GM21717 (cell line): ENCODE results near the gene PACC1.
A peak's percentile ranks its signal among the peaks of the same experiment; 100 is the strongest.
"Not testable (repeated sequence)": the region's sequence is repeated elsewhere in the genome, so short reads cannot be mapped to it uniquely, and the experiment has no call there.

Experiments
- ATAC-seq: cut with Tn5 transposase; IDR thresholded peaks from one replicate; pipeline ENCODE4 v1.9.1; 2021; ENCODE audit warnings: mild to moderate bottlenecking, moderate library complexity; ENCODE audit not compliant: unreplicated experiment

PACC1 gene

DNA sequence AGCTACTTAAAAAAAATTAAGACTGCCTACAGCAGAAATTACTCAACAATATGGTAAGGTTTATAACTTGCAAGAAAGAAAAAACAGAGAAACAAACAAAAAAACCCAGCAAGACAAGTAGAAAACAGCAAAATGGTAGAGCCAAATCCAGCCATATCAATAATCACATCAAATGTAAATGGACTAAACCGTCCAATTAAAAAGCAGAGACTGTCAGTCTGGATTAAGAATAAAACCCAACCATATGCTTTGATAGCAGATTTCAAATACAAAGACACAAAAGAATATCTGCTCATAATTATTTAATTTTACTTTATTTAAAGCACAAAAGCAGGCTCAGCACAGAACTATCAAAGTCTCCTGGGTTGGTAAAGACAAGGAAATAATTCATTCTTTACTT lies 17.5 kb downstream of the PACC1 start:
- no peak for ATAC-seq

DNA sequence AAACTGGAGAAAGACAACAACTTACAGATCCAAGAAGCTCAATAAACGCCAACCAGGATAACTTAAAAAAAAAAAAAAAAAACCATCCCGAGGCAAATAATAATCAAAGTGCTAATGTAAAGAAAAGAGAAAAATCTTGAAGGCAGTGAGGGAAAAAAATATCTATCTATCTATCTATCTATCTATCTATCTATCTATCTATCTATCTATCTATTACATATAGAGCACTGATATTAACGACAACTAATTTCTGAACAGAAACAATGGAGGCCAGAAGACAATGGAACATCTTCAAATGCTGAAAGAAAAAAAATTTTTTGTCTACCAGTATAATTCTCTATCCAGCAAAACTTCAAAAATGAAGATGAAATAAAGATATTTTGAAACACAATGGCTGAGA lies 18.0 kb downstream of the PACC1 start:
- no peak for ATAC-seq

DNA sequence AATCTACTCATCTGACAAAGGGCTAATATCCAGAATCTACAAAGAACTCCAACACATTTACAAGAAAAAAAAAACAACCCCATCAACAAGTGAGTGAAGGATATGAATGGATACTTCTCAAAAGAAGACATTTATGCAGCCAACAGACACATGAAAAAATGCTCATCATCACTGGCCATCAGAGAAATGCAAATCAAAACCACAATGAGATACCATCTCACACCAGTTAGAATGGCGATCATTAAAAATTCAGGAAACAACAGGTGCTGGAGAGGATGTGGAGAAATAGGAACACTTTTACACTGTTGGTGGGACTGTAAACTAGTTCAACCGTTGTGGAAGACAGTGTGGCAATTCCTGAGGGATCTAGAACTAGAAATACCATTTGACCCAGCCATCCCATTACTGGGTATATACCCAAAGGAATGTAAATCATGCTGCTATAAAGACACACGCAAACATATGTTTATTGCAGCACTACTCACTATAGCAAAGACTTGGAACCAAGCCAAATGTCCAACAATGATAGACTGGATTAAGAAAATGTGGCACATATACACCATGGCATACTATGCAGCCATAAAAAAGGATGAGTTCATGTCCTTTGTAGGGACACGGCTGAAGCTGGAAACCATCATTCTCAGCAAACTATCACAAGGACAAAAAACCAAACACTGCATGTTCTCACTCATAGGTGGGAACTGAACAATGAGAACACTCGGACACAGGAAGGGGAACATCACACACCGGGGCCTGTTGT lies 18.8 kb downstream of the PACC1 start:
- not testable (repeated sequence) for ATAC-seq

DNA sequence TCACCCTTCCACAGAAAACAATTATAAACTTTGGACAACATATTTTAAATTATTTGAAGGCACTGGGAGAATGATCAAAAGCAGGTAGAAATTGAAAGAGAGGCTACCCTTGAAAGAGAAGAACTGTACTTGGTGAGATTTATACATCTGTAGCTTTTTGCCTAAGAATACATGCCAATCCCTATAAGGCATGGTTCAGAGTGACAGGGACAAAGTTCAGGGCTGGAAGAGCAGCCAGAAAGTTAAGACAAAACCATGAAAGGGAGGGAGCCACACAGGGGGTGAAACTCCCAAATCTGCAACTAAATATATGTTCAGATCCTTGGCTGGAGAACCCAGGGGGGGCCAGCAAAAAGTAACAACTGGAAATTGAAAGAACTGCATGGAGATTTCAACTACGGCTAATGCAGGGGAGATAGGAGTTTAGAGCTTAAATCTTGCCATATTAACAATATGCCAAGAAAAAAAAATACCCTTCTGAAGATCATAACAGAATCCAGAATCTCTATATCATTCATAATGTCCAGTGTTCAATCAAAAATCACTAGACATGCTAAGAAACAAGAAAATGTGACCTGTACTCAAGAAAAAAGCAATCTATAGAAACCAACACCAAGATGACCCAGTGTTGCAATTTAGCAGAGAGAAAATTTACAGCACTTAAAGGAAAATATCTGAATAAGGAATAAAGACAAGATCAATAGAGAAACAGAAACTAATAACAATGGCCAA lies 25.5 kb downstream of the PACC1 start:
- ATAC-seq, result no peak

DNA sequence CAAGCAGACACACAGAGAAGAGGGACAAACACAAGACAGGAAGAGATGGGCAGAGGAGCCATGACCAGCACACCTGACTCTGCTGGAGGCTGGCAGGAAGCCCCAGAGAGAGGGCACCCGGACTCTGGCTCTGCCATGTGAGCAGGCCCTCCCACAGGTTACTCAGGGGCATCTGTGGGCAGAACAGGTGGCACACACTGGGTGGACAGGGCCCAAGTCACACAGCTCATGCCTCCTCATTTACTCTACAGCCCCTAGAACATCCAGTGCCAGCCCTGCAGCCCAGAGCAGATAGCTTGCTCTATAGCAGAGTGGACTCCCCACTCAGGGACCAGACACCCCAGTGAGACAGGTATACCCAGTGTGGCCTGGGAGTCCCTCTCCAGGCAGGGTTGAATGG lies 28.7 kb downstream of the PACC1 start:
- ATAC-seq, result no peak

DNA sequence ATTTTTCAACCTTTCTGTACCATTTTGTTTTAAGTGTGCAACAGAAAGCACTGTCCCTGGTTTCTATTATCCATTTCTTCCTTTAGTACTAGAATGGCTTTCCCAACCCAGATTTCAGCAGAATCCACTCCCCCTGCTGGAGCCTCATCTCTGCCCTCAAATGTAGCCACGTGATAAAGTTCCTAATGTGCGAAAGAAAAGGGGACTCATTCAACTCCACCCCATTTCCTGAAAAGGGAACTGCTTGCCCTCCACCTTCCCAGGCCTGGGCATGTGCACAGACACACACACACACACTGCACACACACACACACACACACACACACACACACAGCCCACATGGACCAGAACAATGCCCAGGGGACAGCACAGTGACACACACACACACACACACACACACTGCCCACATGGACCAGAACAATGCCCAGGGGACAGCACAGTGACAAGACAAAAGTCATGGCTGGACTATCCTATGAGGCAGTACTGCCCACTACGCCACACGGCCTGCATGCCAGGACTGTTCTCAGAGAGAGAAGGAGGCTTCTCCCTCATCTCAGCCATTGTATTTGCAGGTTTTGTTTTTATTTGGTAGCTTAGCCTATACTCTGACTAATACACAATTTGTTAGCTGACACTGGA lies 33.2 kb downstream of the PACC1 start:
- ATAC-seq, result no peak

DNA sequence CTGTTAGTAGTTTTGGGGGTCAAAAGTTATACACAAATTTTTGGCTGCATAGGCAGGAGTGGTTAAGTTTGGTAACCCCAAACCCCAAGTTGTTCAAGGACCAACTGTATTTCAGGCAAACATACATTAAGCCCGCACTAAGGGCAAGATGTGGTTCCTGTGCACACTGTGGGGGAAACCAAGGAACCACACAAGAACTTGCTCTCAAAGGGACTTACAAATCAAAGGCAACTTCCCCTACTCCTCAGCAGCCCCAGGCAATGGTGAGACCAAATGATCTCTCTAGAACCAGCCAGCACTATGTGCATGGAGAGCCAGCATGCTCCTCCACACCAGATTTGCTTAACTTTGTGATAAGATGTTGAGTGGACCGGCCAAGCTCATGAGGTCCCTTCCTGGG lies 35.3 kb downstream of the PACC1 start:
- ATAC-seq, result no peak

DNA sequence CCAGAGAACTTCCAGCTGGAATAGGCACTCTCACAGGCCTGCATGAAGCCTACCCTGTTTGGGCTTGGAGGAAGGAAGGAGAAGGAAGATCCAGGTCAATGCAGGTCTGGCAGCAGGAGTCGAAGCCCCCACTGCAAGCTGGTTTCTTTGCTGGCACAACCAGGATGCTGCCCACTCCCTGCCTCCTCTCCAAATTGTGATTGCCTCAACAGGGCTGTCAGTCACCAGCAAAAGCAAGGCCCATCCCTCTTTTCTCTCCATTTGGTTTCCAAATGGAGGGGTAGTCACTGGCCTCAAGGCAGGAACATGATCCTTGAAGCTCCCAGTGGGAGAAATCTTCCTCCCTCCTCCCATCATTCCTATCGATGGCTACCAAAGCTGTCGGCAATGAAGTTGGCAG lies 37.0 kb downstream of the PACC1 start:
- no peak for ATAC-seq

DNA sequence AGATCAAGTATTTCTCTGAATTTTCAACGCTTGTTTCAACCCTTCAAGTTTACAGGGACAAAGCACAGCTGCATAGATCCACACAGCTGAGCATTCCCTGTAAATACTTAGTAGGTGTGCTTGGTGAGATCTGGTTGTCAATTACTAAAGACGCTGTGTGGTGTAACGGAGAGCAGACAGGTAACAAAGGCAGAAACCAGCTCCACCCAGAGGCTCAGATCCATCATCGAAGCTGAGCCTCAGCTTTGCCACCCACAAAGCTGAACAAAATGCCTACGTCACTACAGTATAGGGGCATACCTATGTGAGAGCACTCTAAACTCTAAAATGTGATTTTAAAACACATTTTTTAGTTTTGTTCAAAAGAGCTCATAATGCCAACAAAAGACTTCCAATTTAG lies 38.7 kb downstream of the PACC1 start:
- ATAC-seq, result no peak

DNA sequence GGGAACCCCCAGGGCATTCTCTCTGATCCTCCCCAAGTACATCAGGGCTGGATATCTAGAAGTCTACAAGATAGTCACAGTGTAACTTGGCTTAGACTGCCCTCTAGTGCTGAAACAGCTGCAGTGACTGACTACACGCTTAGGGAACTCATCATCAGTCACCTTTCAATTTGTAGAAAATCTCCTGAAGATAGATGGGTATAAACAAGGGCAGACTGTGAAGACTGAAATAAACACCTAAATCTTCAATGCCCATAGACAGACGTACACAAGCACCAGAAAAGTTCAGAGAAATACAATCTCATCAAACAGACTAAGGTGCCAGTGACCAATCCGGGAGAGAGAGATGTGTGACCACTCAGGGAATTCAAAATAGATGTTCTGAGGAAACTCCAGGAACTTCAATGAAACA lies 46.6 kb downstream of the PACC1 start:
- peak; percentile 82 for ATAC-seq

DNA sequence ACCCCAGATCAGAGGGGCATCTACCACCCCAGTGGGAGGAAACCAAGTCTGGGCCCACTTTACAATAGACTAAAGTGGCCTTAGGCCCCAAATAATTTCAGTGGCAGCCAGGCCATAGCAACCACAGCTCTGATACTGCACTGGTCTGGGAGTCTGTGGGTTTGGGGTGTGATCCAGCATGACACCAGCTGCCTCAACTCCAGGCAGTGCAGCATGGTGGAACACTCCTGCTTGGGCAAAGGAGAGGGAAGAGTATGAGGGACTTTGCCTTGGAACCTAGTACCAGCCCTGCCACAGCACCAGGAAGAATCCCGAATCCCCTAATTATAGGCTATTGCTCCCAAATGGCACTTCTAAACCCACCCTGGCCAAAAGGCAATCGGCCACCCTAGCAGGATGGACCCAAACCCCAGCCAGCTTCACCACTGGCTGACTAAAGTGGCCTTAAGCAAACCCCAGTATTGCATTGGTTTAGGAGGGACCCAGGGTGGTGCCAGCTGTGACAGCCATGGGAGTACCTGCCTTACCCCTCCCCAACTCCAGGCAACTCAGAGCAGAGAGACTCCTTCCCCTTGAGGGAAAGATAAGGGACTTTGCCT lies 47.1 kb downstream of the PACC1 start:
- ATAC-seq, result no peak

DNA sequence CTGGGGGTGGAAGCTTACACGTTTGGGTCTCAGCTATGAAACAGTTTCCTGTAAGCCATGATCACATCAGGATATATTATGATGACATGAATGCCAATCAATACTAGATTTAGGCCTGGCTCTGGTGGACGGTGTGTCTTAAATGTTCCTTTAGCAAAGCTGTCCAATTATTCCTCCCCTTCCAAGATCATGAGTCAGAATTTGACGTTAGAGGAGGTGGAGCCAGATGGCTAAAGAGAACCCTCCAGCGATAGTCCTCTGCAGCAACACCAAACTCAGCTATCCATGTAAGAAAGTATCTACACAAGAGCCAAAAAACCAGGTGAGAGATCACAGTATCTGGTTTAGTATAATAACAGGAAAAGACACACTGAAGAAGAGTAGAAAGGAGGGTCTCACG lies 47.8 kb downstream of the PACC1 start:
- ATAC-seq, result no peak

DNA sequence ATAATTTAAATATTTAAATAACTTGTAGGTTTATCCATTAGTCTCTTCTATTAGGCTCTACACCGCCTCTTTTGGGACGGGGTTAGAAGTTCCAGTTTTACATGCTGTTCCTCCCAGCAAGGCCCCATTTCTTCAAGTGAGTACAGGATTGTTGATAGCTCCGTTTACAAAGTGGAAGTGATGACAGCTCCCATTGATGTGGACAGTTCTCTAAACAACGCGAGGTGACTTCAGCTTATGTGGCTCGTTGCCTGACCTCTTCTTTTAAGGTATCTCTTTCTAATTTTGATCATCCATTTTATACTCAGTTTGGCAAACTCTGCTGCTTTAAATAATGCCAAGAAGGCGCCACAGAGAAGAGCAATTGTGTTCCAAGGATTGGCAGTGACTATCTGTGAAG lies 49.7 kb downstream of the PACC1 start:
- no peak for ATAC-seq

DNA sequence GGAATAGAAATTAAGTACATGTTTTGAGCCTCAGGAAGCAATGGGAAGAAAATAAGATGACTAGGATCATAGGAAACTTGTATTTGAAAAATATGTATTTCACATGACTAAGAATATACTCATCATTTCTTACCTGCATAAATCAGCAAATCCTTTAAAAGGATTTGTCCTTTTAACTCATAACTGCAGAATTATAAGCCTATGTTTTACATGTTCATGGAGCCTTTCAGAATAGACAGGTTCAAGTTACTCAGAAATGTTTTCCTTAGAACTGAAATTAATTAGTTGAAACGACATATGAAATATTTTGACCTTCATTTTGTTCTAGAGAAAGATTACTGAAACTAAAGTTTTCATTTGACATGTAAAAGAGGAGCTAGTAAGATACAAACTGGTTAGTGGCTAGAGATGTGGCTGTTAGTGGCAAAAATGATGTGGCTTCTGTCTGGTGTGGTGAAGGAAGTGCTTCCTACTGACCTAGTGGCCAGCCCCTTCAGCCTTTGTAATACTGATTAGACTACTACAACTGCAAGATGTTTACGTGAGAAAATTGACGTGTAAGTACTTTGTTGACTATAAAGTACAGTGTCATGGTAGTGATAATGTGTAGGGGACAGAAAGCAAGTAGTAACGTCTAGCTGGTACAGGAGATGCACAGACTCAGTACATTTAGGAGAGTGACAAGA lies 54.7 kb downstream of the PACC1 start:
- ATAC-seq, result no peak

DNA sequence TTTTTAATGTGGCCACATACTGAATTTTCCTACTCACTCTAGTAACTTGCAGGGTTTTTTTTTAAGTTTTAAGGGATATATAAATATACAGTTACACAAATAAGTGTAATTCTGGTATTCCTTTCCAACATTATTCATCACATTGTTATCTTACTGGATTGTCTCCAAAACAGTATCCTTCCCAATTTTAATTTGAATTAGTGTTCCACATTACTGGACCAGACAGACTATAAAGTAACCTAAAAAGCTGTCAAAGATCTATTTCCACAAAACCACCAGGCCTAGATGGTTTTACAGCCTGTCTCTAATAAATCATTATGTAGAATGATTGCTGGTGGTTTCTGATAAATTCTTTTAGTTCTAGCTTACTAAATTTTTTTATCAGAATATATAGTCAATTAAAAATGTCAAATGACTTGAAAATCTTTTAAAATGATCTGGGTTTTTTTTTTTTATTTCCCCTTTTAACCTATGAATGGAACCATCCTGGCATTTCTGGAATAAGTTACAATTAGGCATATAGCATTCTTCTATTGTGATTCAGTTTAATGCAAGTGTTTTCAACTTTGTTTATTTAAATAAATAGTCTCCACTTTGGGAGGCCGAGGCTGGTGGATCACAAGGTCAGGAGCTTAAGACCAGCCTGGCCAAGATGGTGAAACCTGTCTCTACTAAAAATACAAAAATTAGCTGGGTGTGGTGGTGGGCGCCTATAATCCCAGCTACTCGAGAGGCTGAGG lies 59.3 kb downstream of the PACC1 start:
- ATAC-seq, result no peak

DNA sequence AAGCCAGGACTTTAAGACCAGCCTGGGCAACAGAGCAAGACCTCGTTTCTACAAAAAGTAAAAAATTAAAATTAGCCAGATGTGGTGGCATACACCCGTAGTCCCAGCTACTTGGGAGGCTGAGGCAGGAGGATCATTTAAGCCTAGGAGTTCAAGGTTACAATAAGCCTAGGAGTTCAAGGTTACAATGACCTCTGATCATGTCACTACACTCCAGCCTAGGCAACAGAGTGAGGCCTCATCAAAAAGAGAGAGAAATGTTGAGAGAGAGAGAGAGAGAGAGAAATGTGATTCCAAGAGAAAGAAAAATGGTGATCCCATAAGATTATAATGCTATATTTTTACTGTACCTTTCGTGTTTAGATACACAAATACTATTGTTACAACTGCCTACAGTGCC lies 60.2 kb downstream of the PACC1 start:
- no peak for ATAC-seq

DNA sequence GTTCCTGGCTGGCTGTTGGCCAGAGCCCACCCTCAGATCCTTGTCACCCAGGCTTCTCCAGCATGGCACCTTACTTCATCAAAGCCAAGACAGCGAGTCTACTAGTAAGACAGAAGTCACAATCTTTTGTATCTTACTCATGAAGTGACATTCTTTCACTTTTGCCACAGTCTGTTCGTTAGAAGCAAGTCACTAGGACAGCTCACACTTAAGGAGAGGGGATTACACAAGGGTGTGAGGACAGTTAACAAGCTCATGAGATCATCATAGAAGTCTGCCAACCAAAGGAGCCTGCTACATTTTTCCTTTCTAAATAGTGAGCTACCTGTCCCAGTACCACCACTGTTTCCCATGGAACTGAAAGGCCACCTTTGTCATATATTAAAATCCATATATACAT lies 61.5 kb downstream of the PACC1 start:
- no peak for ATAC-seq

DNA sequence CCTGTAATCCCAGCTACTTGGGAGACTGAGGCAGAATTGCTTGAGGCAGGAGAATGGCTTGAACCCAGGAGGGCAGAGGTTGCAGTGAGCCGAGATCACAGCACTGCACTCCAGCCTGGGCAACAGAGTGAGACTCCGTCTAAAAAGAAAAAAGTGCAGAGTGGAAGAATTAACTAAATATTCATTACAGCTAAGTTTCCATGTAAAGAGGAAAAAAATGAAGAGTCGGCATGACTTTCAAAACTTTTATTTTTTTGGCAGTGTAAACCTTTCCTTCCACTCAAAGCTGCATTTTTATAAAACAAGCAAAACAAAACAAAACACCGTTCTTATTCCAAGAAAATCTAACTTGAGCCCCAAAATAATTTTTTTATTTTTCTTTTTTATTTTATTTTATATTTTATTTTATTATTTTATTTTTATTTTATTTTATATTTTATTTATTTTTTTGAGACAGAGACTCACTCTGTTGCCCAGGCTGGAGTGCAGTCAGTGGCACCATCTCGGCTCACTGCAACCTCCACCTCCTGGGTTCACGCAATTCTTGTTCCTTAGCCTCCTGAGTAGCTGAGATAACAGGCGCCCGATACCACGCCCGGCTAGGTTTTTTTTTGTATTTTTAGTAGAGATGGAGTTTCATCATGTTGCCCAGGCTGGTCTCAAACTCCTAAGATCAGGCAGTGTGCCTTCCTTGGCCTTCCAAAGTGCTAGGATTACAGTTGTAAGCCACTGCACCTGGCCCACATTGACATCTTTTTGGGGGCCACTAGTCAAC lies 62.9 kb downstream of the PACC1 start:
- no peak for ATAC-seq

DNA sequence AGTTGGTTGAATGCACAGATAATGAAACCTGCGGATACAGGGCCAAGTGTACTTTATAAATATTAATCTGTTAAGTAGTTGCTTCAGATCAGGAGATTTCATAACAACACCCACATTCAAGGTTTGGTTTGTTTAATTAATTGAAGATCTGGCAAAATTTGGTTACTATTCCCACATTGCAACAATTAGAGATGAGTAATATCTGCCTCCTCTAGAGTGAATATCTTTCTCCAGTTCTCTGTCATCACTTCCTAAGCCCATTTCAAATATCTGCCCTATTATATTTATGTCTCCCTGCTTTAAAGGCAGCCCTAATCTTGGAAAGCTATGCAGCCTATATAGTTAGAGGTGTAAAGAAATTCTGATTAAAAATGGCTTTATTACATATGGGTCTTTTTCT lies 68.1 kb downstream of the PACC1 start:
- no peak for ATAC-seq

DNA sequence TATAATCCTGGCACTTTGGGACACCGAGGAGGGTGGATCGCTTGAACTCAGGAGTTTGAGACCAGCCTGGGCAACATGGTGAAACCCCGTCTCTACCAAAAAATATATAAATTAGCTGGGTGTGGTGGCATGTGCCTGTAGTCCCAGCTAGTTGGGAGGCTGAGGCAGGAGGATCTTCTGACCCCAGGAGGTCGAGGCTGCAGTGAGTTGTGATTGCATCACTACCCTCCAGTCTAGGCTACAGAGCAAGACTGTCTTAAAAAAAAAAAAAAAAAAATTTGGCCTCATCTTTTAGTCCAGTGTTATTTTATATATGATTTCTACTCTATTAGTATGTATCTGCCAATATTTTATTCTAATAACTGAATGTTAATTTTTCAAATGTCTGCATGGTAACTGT lies 69.8 kb downstream of the PACC1 start:
- ATAC-seq, result no peak
